ENCODE data around the gene STK33. TPM values are rescaled to one million over a fixed set of nuclear protein-coding genes. Genes with fewer than 3 reads are reported as not detected.

The STK33 gene
- total RNA-seq, 3 donors from 2014 or later: 0.33 to 2.4 (median 1.2) TPM

DNA sequence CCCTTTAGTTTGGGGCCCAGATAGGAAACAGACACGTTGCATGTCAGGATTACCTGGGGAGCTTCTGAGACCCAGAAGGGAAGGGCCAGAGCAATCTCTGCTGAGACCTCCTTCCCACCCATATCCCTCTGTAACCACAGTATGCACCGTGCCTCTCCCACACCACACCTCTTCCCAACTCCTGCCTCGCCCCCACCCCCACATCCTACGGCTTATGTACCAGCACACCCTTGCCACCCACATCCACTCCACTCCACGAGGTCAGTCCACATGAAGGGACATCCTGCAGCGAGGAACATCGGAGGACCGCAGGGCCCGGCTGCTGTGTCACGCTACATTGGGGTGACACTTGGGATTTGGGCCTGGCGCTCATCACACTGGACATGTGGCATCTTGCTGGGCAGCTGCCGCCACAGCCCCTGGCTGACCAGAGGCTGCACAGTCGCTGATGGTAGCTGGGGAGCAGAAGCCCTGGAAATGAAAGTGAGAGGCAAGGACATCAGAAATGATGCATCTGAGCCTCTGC is 212.1 kb downstream of the STK33 start:
- TF ChIP-seq POLR2A (IDR thresholded peaks at IDR 0.05): no peak
- no peak for TF ChIP-seq POLR2AphosphoS5 (IDR thresholded peaks at IDR 0.05)
- TF ChIP-seq, protein P1, sequence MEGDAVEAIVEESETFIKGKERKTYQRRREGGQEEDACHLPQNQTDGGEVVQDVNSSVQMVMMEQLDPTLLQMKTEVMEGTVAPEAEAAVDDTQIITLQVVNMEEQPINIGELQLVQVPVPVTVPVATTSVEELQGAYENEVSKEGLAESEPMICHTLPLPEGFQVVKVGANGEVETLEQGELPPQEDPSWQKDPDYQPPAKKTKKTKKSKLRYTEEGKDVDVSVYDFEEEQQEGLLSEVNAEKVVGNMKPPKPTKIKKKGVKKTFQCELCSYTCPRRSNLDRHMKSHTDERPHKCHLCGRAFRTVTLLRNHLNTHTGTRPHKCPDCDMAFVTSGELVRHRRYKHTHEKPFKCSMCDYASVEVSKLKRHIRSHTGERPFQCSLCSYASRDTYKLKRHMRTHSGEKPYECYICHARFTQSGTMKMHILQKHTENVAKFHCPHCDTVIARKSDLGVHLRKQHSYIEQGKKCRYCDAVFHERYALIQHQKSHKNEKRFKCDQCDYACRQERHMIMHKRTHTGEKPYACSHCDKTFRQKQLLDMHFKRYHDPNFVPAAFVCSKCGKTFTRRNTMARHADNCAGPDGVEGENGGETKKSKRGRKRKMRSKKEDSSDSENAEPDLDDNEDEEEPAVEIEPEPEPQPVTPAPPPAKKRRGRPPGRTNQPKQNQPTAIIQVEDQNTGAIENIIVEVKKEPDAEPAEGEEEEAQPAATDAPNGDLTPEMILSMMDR (IDR thresholded peaks at IDR 0.05): no peak
- intact Hi-C loops (cut with DNase I; ENCODE audit: low total_unique reads): no loop called here

DNA sequence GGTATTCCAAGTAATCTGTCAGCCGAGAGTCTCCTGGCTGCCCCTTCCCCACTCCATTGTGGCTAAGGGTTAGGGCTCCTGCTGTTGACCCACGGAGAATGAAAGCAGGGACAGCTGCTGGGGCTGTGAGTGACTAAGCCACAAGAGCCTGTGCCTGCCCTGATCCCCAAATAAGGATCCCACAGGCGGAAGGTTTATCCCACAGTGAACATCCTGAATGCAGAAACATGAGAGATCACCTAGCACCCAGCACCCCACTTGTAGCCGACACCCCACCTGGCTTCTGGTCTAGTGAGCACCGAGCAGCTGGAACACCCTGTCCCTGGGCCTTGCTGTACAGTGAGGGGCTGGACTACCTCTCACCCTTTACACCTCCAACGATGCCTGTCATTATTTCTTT is 212.7 kb downstream of the STK33 start:
- no peak overlapping the region for H3K27ac ChIP-seq
- no peaks in the 10 kb centered on the region for H3K9me3 ChIP-seq
- no peaks in the 10 kb centered on the region for H3K36me3 ChIP-seq
- H3K27me3 ChIP-seq: no peaks in the 10 kb centered on the region
- H3K4me3 ChIP-seq: no peak overlapping the region
- intact Hi-C loops (cut with DNase I; ENCODE audit: low total_unique reads): no loop called here
- DNase-seq (ENCODE audit: low spot score in 2 of 2): no peak
- no peak for TF ChIP-seq POLR2A (IDR thresholded peaks at IDR 0.05)
- TF ChIP-seq POLR2AphosphoS5 (IDR thresholded peaks at IDR 0.05): no peak
- TF ChIP-seq, protein P1 (IDR thresholded peaks at IDR 0.05): no peak
- H3K4me1 ChIP-seq: no peaks in the 10 kb centered on the region

More for the DNA sequence above, 212.1 kb downstream of the STK33 start:
- no peak overlapping the region for H3K4me3 ChIP-seq
- H3K9me3 ChIP-seq: no peaks in the 10 kb centered on the region
- peak in 1 of 2 donors; percentile 12 for DNase-seq (ENCODE audit: low spot score in 2 of 2)
- no peaks in the 10 kb centered on the region for H3K4me1 ChIP-seq
- H3K36me3 ChIP-seq: no peaks in the 10 kb centered on the region
- H3K27me3 ChIP-seq: no peaks in the 10 kb centered on the region
- H3K27ac ChIP-seq: no peak overlapping the region

DNA sequence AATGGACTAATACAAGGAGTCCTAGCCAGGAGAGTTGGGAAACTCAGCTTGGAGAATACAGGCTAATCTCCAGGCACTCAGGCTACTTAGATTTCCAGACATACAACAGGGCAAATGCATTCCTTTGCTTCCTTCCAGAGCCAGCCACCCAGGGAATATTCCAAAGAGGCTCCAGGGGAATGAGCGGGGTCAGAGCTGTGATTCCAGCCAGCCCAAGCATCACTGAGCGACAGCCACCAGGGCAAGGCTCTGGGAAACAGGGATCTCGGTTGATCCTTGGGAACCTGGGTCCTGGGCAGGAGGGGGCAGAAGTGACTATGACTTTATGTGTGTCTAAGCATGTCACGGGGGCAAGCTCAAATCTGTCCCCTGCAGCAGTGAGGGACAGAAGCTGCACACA is 218.1 kb downstream of the STK33 start:
- no peaks in the 10 kb centered on the region for H3K27me3 ChIP-seq
- intact Hi-C loops (cut with DNase I; ENCODE audit: low total_unique reads): no loop called here
- H3K27ac ChIP-seq: no peak overlapping the region
- DNase-seq (ENCODE audit: low spot score in 2 of 2): peak in 1 of 2 donors; percentile 20
- H3K4me3 ChIP-seq: no peak overlapping the region
- TF ChIP-seq, protein P1 (IDR thresholded peaks at IDR 0.05): no peak
- TF ChIP-seq POLR2A (IDR thresholded peaks at IDR 0.05) (no peak), POLR2AphosphoS5 (IDR thresholded peaks at IDR 0.05) (no peak)
- no peaks in the 10 kb centered on the region for H3K36me3 ChIP-seq
- H3K4me1 ChIP-seq: no peaks in the 10 kb centered on the region
- H3K9me3 ChIP-seq: no peaks in the 10 kb centered on the region

DNA sequence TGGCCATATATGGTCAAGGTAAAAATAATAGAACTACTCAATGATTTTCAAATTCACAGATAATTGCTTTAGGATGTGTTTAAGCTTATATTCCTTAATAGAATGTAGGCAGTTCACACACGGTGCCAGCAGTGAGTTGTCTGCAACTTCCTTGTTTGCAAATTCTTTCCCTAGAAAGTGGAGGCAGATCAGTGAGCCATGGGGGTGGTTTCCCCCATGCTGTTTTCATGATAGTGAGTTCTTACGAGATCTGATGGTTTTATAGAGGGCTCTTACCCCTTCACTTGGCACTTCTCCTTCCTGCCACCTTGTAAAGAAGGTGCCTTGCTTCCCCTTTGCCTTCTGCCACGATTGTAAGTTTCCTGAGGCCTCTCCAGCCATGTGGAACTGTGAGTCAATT is 218.6 kb downstream of the STK33 start:
- TF ChIP-seq POLR2AphosphoS5 (IDR thresholded peaks at IDR 0.05) (no peak), POLR2A (IDR thresholded peaks at IDR 0.05) (no peak)
- TF ChIP-seq, protein P1 (IDR thresholded peaks at IDR 0.05): no peak
- no peak overlapping the region for H3K4me3 ChIP-seq
- H3K4me1 ChIP-seq: no peaks in the 10 kb centered on the region
- no peak overlapping the region for H3K27ac ChIP-seq
- no peaks in the 10 kb centered on the region for H3K27me3 ChIP-seq
- no peak for DNase-seq (ENCODE audit: low spot score in 2 of 2)
- H3K9me3 ChIP-seq: no peaks in the 10 kb centered on the region
- no peaks in the 10 kb centered on the region for H3K36me3 ChIP-seq
- intact Hi-C loops (cut with DNase I; ENCODE audit: low total_unique reads): no loop called here

DNA sequence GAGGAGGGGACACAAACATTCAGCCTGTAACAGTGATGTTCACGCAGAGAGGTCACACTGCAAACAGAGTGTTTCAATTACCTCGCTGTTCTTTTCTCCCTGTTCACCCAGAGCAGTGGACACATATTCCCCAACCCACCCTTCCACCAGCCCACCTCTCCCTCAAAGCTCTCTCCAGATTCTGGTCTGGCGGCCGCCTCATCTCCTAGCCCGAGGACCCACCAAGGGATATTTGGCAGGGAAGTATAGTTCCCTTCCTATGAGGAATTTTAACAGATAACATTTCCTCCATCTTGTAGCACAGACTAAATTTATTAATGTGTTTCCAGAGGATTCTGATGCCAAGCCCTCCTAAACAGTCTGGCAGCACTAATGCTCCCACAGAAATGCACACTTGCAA is 219.3 kb downstream of the STK33 start:
- no peak overlapping the region for H3K4me3 ChIP-seq
- H3K9me3 ChIP-seq: no peaks in the 10 kb centered on the region
- H3K36me3 ChIP-seq: no peaks in the 10 kb centered on the region
- TF ChIP-seq POLR2AphosphoS5 (IDR thresholded peaks at IDR 0.05): no peak
- peak in 1 of 2 donors; percentile 12 for DNase-seq (ENCODE audit: low spot score in 2 of 2)
- H3K27me3 ChIP-seq: no peaks in the 10 kb centered on the region
- intact Hi-C loops (cut with DNase I; ENCODE audit: low total_unique reads): no loop called here
- no peak overlapping the region for H3K27ac ChIP-seq
- H3K4me1 ChIP-seq: no peaks in the 10 kb centered on the region
